ENCODE measurements around the gene TNFAIP8L3. TPM values are rescaled to one million over a fixed set of nuclear protein-coding genes. Genes with fewer than 3 reads are reported as not detected.

TNFAIP8L3 gene
- total RNA-seq, 1 donor from 2014 or later, result not detected

- no peak for TF ChIP-seq CTCF (IDR thresholded peaks at IDR 0.05)
- ChIA-PET POLR2A (no interaction called here), CTCF (no interaction called here)
- H3K4me1 Mint-ChIP-seq, result no peaks in the 10 kb centered on the region
- no peak overlapping the region for H3K4me3 Mint-ChIP-seq
- H3K27ac Mint-ChIP-seq, result no peak overlapping the region
- peaks cover 22% of the 10 kb centered on the region for H3K27me3 Mint-ChIP-seq
- DNase-seq (no peak), ATAC-seq (ENCODE audit: low read depth) (no peak)
- intact Hi-C loops (cut with micrococcal nuclease), result no loop called here
- no peaks in the 10 kb centered on the region for H3K9me3 Mint-ChIP-seq
- H3K36me3 Mint-ChIP-seq (ENCODE audit: low read depth), result no peaks in the 10 kb centered on the region
Observed at GRCh38 chr15:51060030-51060673, 34.6 kb downstream of the TNFAIP8L3 start.

GRCh38 chr15:51054535-51054934 is 40.2 kb downstream of the TNFAIP8L3 start:
- H3K36me3 Mint-ChIP-seq (ENCODE audit: low read depth), result no peaks in the 10 kb centered on the region
- CTCF ChIA-PET, result no interaction called here

GRCh38 chr15:51053571-51053970 is 41.1 kb downstream of the TNFAIP8L3 start:
- H3K27ac Mint-ChIP-seq, result no peak overlapping the region
- POLR2A ChIA-PET, result no interaction called here
- no peak for ATAC-seq (ENCODE audit: low read depth)
- H3K9me3 Mint-ChIP-seq, result no peaks in the 10 kb centered on the region
- CTCF ChIA-PET, result no interaction called here
- TF ChIP-seq CTCF (IDR thresholded peaks at IDR 0.05), result no peak
- peaks cover 3% of the 10 kb centered on the region for H3K4me1 Mint-ChIP-seq
- intact Hi-C loops (cut with micrococcal nuclease), result no loop called here
- DNase-seq, result no peak
- H3K27me3 Mint-ChIP-seq, result peaks cover 12% of the 10 kb centered on the region
- no peak overlapping the region for H3K4me3 Mint-ChIP-seq
- no peaks in the 10 kb centered on the region for H3K36me3 Mint-ChIP-seq (ENCODE audit: low read depth)

More at GRCh38 chr15:51054535-51054934, 40.2 kb downstream of the TNFAIP8L3 start:
- Mint-ChIP-seq H3K27ac (no peak overlapping the region), H3K27me3 (peaks cover 12% of the 10 kb centered on the region), H3K4me1 (no peaks in the 10 kb centered on the region), H3K9me3 (no peaks in the 10 kb centered on the region), H3K4me3 (no peak overlapping the region)
- no peak for ATAC-seq (ENCODE audit: low read depth)
- TF ChIP-seq CTCF (IDR thresholded peaks at IDR 0.05), result no peak
- POLR2A ChIA-PET, result no interaction called here
- intact Hi-C loops (cut with micrococcal nuclease), result no loop called here
- DNase-seq, result no peak

GRCh38 chr15:51051776-51052175 is 42.9 kb downstream of the TNFAIP8L3 start:
- Mint-ChIP-seq H3K27ac (no peak overlapping the region), H3K9me3 (no peaks in the 10 kb centered on the region), H3K4me1 (peaks cover 3% of the 10 kb centered on the region), H3K4me3 (no peak overlapping the region), H3K27me3 (peaks cover 9% of the 10 kb centered on the region), H3K36me3 (ENCODE audit: low read depth) (no peaks in the 10 kb centered on the region)
- CTCF ChIA-PET, result no interaction called here
- ATAC-seq (ENCODE audit: low read depth) (no peak), DNase-seq (no peak)
- POLR2A ChIA-PET, result no interaction called here
- intact Hi-C loops (cut with micrococcal nuclease), result no loop called here
- no peak for TF ChIP-seq CTCF (IDR thresholded peaks at IDR 0.05)

- CTCF ChIA-PET, result no interaction called here
- ATAC-seq (ENCODE audit: low read depth) (no peak), DNase-seq (no peak)
- no peaks in the 10 kb centered on the region for H3K9me3 Mint-ChIP-seq
- POLR2A ChIA-PET, result no interaction called here
- H3K27me3 Mint-ChIP-seq, result peaks cover 6% of the 10 kb centered on the region
- no peak overlapping the region for H3K4me3 Mint-ChIP-seq
- no peaks in the 10 kb centered on the region for H3K36me3 Mint-ChIP-seq (ENCODE audit: low read depth)
- no peak for TF ChIP-seq CTCF (IDR thresholded peaks at IDR 0.05)
- no peak overlapping the region for H3K27ac Mint-ChIP-seq
- intact Hi-C loops (cut with micrococcal nuclease), result no loop called here
- H3K4me1 Mint-ChIP-seq, result peaks cover 3% of the 10 kb centered on the region
Observed at GRCh38 chr15:51049081-51049480, 45.6 kb downstream of the TNFAIP8L3 start.

All from activated B cell treated with CpG ODN at 0.5 μM for 24 hours (primary cell).